Peyer's patch (tissue), 4 donors: ENCODE data around the gene MREG. TPM values are rescaled to one million over a fixed set of nuclear protein-coding genes. Genes with fewer than 3 reads are reported as not detected.
A peak's percentile ranks its signal among the peaks of the same experiment; 100 is the strongest.

Experiments
- DNase-seq, 3 donors: peaks; one replicate each; pipeline ENCODE4 v3.0.0-alpha.2; 2017 to 2019
- H3K27ac ChIP-seq, 4 donors: fragments of 200-600 bp; sonication (generic); one replicate each; pipeline ENCODE4 v1.5.1; 2016 to 2019
- H3K27me3 ChIP-seq, 2 donors: fragments of 200-600 bp; sonication (generic); one replicate each; pipeline ENCODE4 v1.5.1; 2019
- H3K36me3 ChIP-seq, 3 donors: fragments of 200-600 bp; sonication (generic); one replicate each; pipeline ENCODE4 v1.5.1; 2016 to 2019
- H3K4me1 ChIP-seq, 4 donors: fragments of 200-600 bp; sonication (generic); one replicate each; pipeline ENCODE4 v1.5.1; 2016 to 2019
- H3K4me3 ChIP-seq, 4 donors: fragments of 200-600 bp; sonication (generic); 1 replicate in 3 of 4; 2 replicates in 1 of 4; pipeline ENCODE4 v1.5.1; 2016 to 2019; ENCODE audit warnings: mild to moderate bottlenecking in 1 of 4
- H3K9me3 ChIP-seq, 4 donors: fragments of 200-600 bp; sonication (generic); one replicate each; pipeline ENCODE4 v1.5.1; 2016 to 2019; ENCODE audit warnings: mild to moderate bottlenecking in 1 of 4
- POLR2A ChIP-seq, 2 donors: fragments of 450-650 bp; IDR thresholded peaks; one replicate each; pipeline ENCODE4 v1.5.1; 2017; ENCODE audit warnings: antibody characterized with exemption in 2 of 2, mild to moderate bottlenecking in 2 of 2, moderate library complexity in 2 of 2
- total RNA-seq, 4 donors: library from RNA; depleted of rRNA; stranded (reverse); fragments of >200 nt; gene quantifications; one replicate each; pipeline ENCODE4 v1.1.0, GENCODE V29; 2016
- TF ChIP-seq, protein P1 (sequence below), 6 experiments: fragments of 450-650 bp in 4 of 6; fragments of 200-600 bp in 2 of 6; sonication (generic) in 1 of 6; IDR thresholded peaks; one replicate each; pipeline ENCODE4 v1.5.1; 2017 to 2019; ENCODE audit warnings: antibody characterized with exemption in 6 of 6, mild to moderate bottlenecking in 3 of 6, moderate library complexity in 1 of 6

MREG gene
- total RNA-seq, 4 donors from 2014 or later = 6.2 to 10.7 (median 7.2) TPM

DNA sequence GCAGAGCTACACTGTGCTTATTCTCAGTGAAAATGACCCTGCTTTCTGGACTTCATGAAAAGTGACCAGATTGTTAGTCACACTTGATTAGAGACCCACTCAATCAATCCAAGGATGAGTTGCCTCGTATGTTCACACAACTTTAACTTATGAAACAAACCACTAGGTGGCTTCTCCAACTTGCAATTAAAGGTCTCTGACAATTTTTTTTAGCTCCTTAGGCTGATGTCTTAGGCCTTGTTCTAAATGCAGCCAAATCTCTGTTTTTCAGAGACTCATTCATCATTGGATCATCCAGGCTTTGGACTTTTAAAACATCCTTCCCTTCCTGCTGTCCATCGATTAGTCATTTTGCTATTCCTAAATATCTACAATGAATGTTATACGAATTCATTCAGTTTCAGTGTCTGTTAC, 63.4 kb downstream of the MREG start:
- Histone ChIP-seq H3K4me1 (no peaks in the 10 kb centered on the region), H3K27me3 (no peaks in the 10 kb centered on the region), H3K36me3 (no peaks in the 10 kb centered on the region), H3K27ac (no peak overlapping the region), H3K4me3 (no peak overlapping the region), H3K9me3 (no peaks in the 10 kb centered on the region)
- no peak for DNase-seq
- TF ChIP-seq, protein P1, sequence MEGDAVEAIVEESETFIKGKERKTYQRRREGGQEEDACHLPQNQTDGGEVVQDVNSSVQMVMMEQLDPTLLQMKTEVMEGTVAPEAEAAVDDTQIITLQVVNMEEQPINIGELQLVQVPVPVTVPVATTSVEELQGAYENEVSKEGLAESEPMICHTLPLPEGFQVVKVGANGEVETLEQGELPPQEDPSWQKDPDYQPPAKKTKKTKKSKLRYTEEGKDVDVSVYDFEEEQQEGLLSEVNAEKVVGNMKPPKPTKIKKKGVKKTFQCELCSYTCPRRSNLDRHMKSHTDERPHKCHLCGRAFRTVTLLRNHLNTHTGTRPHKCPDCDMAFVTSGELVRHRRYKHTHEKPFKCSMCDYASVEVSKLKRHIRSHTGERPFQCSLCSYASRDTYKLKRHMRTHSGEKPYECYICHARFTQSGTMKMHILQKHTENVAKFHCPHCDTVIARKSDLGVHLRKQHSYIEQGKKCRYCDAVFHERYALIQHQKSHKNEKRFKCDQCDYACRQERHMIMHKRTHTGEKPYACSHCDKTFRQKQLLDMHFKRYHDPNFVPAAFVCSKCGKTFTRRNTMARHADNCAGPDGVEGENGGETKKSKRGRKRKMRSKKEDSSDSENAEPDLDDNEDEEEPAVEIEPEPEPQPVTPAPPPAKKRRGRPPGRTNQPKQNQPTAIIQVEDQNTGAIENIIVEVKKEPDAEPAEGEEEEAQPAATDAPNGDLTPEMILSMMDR (IDR thresholded peaks at IDR 0.05) = peak in 5 of 6 experiments; percentile 36 to 62 (median 60)
- no peak for TF ChIP-seq POLR2A (IDR thresholded peaks at IDR 0.05)

DNA sequence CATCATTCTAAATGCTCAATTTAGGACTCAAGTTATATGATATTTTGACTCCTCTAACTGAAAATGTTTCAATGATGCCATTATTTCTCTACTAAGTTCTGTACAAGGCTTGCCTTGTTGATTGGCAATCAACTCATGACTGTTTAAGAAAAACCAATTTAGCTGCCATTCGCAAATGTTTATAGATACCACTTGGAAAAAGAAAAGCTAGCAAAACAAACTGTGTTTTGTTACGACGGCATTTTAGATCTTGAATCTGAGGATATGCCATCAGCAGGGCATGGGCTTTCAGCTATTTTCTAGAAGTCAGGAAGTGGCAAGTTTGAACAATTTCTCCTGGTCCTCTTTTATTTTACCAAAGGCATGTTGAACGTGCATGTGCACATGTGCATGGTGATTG, 65.3 kb downstream of the MREG start:
- Histone ChIP-seq H3K4me1 (no peaks in the 10 kb centered on the region), H3K27ac (no peak overlapping the region), H3K9me3 (no peaks in the 10 kb centered on the region), H3K36me3 (no peaks in the 10 kb centered on the region), H3K27me3 (no peaks in the 10 kb centered on the region), H3K4me3 (no peak overlapping the region)
- DNase-seq = no peak
- TF ChIP-seq POLR2A (IDR thresholded peaks at IDR 0.05) = no peak
- TF ChIP-seq, protein P1 (IDR thresholded peaks at IDR 0.05) = no peak

DNA sequence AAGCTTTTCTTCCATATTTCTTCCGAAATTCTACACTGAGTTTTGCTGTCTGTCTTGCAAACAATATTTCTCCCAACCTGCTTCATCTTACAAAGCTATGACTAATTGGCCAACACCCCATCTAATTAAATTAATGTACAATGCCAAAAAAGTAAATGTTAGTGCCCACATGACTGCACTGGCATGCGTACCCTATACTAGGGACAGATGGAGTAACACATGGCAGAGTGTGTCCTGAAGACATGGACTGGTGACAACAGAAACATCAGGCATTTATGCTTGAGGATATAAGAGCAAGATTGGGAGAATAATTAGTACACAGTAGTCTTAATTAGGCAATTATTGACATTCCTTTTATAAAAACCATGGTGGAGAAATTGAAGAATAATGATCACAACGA, 66.8 kb downstream of the MREG start:
- H3K27ac ChIP-seq = no peak overlapping the region
- no peak overlapping the region for H3K4me3 ChIP-seq
- no peaks in the 10 kb centered on the region for H3K9me3 ChIP-seq
- H3K36me3 ChIP-seq = peaks cover 0 to 4% (median 0%) of the 10 kb centered on the region in 3 donors
- no peaks in the 10 kb centered on the region for H3K27me3 ChIP-seq
- TF ChIP-seq POLR2A (IDR thresholded peaks at IDR 0.05) = no peak
- TF ChIP-seq, protein P1 (IDR thresholded peaks at IDR 0.05) = no peak
- H3K4me1 ChIP-seq = no peaks in the 10 kb centered on the region
- no peak for DNase-seq

DNA sequence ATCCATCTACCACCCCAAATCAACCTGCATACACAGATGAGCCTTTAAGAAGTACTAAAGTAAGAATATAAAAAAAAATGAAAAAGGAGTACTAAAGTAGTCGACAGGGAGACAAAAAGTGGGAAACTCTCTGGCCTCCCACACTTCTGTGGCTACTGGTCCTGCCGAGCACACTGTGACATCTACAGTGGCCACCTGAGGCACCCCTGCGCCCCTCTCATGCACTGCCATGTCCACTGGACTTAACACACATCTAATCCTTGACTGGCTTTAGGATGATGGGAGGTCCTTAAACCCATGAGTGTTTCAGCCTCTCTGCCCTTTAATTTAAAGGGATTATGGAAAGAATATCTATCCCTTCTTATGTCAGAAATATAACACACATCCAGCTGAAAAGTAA, 71.2 kb downstream of the MREG start:
- Histone ChIP-seq H3K9me3 (no peaks in the 10 kb centered on the region), H3K4me3 (no peak overlapping the region), H3K4me1 (no peaks in the 10 kb centered on the region), H3K27me3 (no peaks in the 10 kb centered on the region), H3K27ac (no peak overlapping the region), H3K36me3 (peaks cover 0 to 13% (median 0%) of the 10 kb centered on the region in 3 donors)
- TF ChIP-seq, protein P1 (IDR thresholded peaks at IDR 0.05) = no peak
- no peak for TF ChIP-seq POLR2A (IDR thresholded peaks at IDR 0.05)
- no peak for DNase-seq

DNA sequence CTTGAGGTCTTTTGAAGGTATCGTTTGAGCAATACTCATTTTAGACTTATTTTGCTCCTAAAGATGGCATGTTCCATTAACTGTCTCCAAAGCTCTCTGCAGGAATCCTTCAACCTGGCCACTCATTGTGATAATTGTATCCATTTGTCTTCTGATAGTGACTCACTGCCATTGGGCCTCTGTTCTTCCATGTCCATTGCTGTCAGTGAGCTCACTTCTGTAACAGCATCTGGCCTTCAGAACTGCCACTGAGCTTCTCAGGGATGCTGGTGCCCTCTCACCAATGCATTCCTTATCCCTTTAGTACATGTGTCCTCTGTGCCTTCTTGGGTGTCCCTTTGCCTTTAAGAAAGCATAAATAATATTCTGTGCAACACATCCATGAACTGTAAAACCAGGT, 71.6 kb downstream of the MREG start:
- peaks cover 0 to 13% (median 0%) of the 10 kb centered on the region in 3 donors for H3K36me3 ChIP-seq
- H3K27ac ChIP-seq = no peak overlapping the region
- no peak overlapping the region for H3K4me3 ChIP-seq
- DNase-seq = no peak
- H3K27me3 ChIP-seq = no peaks in the 10 kb centered on the region
- H3K9me3 ChIP-seq = no peaks in the 10 kb centered on the region
- TF ChIP-seq, protein P1 (IDR thresholded peaks at IDR 0.05) = no peak
- no peaks in the 10 kb centered on the region for H3K4me1 ChIP-seq

DNA sequence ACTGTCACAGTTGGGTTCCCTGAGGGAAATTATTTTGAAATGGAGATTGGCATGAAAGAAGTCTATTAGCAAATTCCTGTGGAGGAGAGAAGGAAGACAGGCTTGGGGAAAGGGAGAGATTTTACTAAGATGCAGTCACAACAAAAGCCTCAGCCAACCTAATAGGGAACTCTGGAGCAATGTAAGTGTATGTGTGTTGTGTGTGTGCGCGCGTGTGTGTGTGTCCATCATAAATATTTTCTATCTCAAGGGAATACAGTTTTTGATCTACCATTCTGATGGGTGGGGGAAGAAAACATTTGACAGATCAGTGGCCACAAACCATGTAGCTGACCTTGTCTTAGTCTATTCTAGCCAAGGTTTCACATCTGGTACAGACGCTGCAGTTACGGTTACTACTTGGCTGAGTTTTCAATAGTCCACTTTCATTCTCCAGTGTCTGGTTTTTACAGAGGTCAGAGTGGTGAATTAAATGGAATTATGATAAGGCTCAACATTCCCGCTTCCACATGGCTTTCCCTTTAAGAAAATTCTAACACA, 72.6 kb downstream of the MREG start:
- no peak for TF ChIP-seq POLR2A (IDR thresholded peaks at IDR 0.05)
- TF ChIP-seq, protein P1 (IDR thresholded peaks at IDR 0.05) = no peak

More for the DNA sequence above, 72.6 kb downstream of the MREG start:
- H3K27ac ChIP-seq = no peak overlapping the region
- H3K4me3 ChIP-seq = no peak overlapping the region
- no peak for DNase-seq
- no peaks in the 10 kb centered on the region for H3K27me3 ChIP-seq
- H3K36me3 ChIP-seq = peaks cover 0 to 13% (median 0%) of the 10 kb centered on the region in 3 donors
- H3K9me3 ChIP-seq = no peaks in the 10 kb centered on the region
- no peaks in the 10 kb centered on the region for H3K4me1 ChIP-seq
